C4-2B (cell line): ENCODE measurements around the gene TSPAN12.

Source experiments
- ZFX ChIP-seq: fragments of 450-650 bp; IDR thresholded peaks from 2 replicates; pipeline ENCODE4 v1.6.1; 2017
- TF ChIP-seq, protein P1 (sequence below): fragments of 450-650 bp; conservative IDR thresholded peaks from 2 replicates; pipeline ENCODE4 v1.5.1; 2017; ENCODE audit warnings: mild to moderate bottlenecking

DNA sequence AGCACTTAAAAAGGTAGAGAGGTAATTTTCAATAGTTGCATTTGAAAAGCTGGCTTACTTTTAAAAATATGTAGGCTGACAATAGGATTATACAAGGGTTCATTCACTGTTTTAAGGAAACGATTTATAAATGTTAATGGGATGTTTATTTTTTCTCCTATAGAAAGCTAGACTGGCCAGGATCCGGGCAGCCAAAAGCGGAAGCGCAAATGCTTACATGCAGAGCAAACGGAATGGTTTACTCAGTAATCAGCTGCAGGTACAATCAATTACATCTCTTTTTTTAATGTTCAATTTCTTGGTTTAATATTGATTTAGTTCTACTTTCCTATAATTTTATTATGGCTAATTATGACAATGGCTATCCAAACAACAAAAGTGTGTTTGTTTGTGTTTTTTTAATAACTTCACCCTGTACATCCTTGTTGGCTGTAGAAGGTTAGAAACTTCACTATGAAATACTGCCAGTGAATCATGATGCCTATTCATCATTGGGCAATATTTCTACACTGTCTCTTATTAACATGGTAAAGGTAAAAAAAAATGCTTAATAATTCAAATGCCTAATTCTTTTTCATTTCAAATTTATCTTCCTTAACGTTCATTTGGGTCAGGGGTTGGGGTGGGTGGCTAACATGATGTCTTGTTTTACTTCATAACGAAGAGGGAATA lies 116.4 kb downstream of the TSPAN12 start:
- TF ChIP-seq, protein P1, sequence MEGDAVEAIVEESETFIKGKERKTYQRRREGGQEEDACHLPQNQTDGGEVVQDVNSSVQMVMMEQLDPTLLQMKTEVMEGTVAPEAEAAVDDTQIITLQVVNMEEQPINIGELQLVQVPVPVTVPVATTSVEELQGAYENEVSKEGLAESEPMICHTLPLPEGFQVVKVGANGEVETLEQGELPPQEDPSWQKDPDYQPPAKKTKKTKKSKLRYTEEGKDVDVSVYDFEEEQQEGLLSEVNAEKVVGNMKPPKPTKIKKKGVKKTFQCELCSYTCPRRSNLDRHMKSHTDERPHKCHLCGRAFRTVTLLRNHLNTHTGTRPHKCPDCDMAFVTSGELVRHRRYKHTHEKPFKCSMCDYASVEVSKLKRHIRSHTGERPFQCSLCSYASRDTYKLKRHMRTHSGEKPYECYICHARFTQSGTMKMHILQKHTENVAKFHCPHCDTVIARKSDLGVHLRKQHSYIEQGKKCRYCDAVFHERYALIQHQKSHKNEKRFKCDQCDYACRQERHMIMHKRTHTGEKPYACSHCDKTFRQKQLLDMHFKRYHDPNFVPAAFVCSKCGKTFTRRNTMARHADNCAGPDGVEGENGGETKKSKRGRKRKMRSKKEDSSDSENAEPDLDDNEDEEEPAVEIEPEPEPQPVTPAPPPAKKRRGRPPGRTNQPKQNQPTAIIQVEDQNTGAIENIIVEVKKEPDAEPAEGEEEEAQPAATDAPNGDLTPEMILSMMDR: no peak
- no peak for TF ChIP-seq ZFX
